HEK293T (cell line): ENCODE data around the gene SORT1.

Experiments used
- BHLHE40 ChIP-seq: fragments of 450-650 bp; IDR thresholded peaks from 2 replicates; pipeline ENCODE4 v1.6.1; 2016; ENCODE audit warnings: mild to moderate bottlenecking, moderate library complexity, borderline replicate concordance
- ELF4 ChIP-seq: fragments of 450-650 bp; IDR thresholded peaks from 2 replicates; pipeline ENCODE4 v1.6.1; 2017; ENCODE audit warnings: antibody characterized with exemption
- FOXM1 ChIP-seq: fragments of 450-650 bp; IDR thresholded peaks from 2 replicates; pipeline ENCODE4 v1.6.1; 2017; ENCODE audit warnings: mild to moderate bottlenecking, borderline replicate concordance
- SP1 ChIP-seq: fragments of 450-650 bp; IDR thresholded peaks from 2 replicates; pipeline ENCODE4 v1.6.1; 2017
- TARDBP ChIP-seq: fragments of 450-650 bp; IDR thresholded peaks from 2 replicates; pipeline ENCODE4 v1.6.1; 2016
- ZNF384 ChIP-seq: fragments of 450-650 bp; IDR thresholded peaks from 2 replicates; pipeline ENCODE4 v1.6.1; 2016
- TF ChIP-seq, protein P1 (sequence below): fragments of 450-650 bp; IDR thresholded peaks from 2 replicates; pipeline ENCODE4 v1.6.1; 2016

DNA sequence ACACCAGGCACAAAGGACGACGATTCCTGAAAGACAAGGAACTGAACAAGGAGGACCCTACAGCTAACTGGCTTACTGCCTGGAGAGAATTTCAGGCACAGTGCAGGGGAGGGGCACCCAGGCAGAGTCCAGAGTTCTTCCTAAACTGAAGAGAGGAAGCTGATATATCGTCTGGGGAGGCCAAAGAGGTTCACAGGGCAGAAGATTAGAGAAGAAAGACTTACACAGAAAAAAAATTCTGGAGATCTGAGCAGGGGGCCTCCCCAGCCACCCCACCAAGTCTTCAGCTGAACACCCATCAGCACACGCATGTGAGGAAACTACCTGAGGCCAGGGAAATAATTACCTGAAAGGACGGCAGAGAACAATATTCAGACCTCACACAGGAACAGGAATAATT, 24.6 kb downstream of the SORT1 start:
- TF ChIP-seq TARDBP (no peak), ZNF384 (no peak), ELF4 (no peak), FOXM1 (no peak), BHLHE40 (no peak), SP1 (no peak)
- TF ChIP-seq, protein P1, sequence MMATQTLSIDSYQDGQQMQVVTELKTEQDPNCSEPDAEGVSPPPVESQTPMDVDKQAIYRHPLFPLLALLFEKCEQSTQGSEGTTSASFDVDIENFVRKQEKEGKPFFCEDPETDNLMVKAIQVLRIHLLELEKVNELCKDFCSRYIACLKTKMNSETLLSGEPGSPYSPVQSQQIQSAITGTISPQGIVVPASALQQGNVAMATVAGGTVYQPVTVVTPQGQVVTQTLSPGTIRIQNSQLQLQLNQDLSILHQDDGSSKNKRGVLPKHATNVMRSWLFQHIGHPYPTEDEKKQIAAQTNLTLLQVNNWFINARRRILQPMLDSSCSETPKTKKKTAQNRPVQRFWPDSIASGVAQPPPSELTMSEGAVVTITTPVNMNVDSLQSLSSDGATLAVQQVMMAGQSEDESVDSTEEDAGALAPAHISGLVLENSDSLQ: no peak
